ENCODE measurements around the gene FHOD3.

Gene FHOD3

GRCh38 chr18:36777566-36777965 is 480.1 kb downstream of the FHOD3 start:
- Histone ChIP-seq H3K4me3 (ENCODE audit: low read depth in 1 of 2, low read length in 2 of 2) (no peak overlapping the region), H3K27ac (ENCODE audit: low read depth, low read length) (no peak overlapping the region), H3K27me3 (ENCODE audit: control insufficient read depth in 1 of 2, insufficient read depth in 2 of 2, low read length in 2 of 2) (no peaks in the 10 kb centered on the region), H3K36me3 (ENCODE audit: insufficient read depth, low read length) (peaks cover 12% of the 10 kb centered on the region), H3K4me1 (ENCODE audit: insufficient read depth, low read length) (no peaks in the 10 kb centered on the region), H3K9me3 (ENCODE audit: low read length) (no peaks in the 10 kb centered on the region), H3K9ac (ENCODE audit: low read length) (no peak overlapping the region)

GRCh38 chr18:36780748-36781147 is 483.2 kb downstream of the FHOD3 start:
- Histone ChIP-seq H3K4me1 (ENCODE audit: insufficient read depth, low read length) (no peaks in the 10 kb centered on the region), H3K9ac (ENCODE audit: low read length) (no peak overlapping the region), H3K27me3 (ENCODE audit: control insufficient read depth in 1 of 2, insufficient read depth in 2 of 2, low read length in 2 of 2) (no peaks in the 10 kb centered on the region), H3K4me3 (ENCODE audit: low read depth in 1 of 2, low read length in 2 of 2) (no peak overlapping the region), H3K36me3 (ENCODE audit: insufficient read depth, low read length) (peaks cover 6% of the 10 kb centered on the region), H3K27ac (ENCODE audit: low read depth, low read length) (no peak overlapping the region), H3K9me3 (ENCODE audit: low read length) (no peaks in the 10 kb centered on the region)

GRCh38 chr18:36782710-36783109 is 485.2 kb downstream of the FHOD3 start:
- no peaks in the 10 kb centered on the region for H3K4me1 ChIP-seq (ENCODE audit: insufficient read depth, low read length)
- no peaks in the 10 kb centered on the region for H3K27me3 ChIP-seq (ENCODE audit: control insufficient read depth in 1 of 2, insufficient read depth in 2 of 2, low read length in 2 of 2)
- H3K36me3 ChIP-seq (ENCODE audit: insufficient read depth, low read length) = peaks cover 6% of the 10 kb centered on the region
- no peaks in the 10 kb centered on the region for H3K9me3 ChIP-seq (ENCODE audit: low read length)
- no peak overlapping the region for H3K27ac ChIP-seq (ENCODE audit: low read depth, low read length)
- H3K4me3 ChIP-seq (ENCODE audit: low read depth in 1 of 2, low read length in 2 of 2) = no peak overlapping the region
- H3K9ac ChIP-seq (ENCODE audit: low read length) = no peak overlapping the region

- Histone ChIP-seq H3K27ac (ENCODE audit: low read depth, low read length) (no peak overlapping the region), H3K9ac (ENCODE audit: low read length) (no peak overlapping the region), H3K4me3 (ENCODE audit: low read depth in 1 of 2, low read length in 2 of 2) (no peak overlapping the region), H3K4me1 (ENCODE audit: insufficient read depth, low read length) (no peaks in the 10 kb centered on the region), H3K9me3 (ENCODE audit: low read length) (no peaks in the 10 kb centered on the region), H3K36me3 (ENCODE audit: insufficient read depth, low read length) (peaks cover 6% of the 10 kb centered on the region), H3K27me3 (ENCODE audit: control insufficient read depth in 1 of 2, insufficient read depth in 2 of 2, low read length in 2 of 2) (no peaks in the 10 kb centered on the region)
These were observed 486.3 kb downstream of the FHOD3 start for GRCh38 chr18:36783792-36784191.

- Histone ChIP-seq H3K4me1 (ENCODE audit: insufficient read depth, low read length) (no peaks in the 10 kb centered on the region), H3K27me3 (ENCODE audit: control insufficient read depth in 1 of 2, insufficient read depth in 2 of 2, low read length in 2 of 2) (no peaks in the 10 kb centered on the region), H3K4me3 (ENCODE audit: low read depth in 1 of 2, low read length in 2 of 2) (no peak overlapping the region), H3K9me3 (ENCODE audit: low read length) (no peaks in the 10 kb centered on the region), H3K36me3 (ENCODE audit: insufficient read depth, low read length) (no peaks in the 10 kb centered on the region), H3K27ac (ENCODE audit: low read depth, low read length) (no peak overlapping the region), H3K9ac (ENCODE audit: low read length) (no peak overlapping the region)
These were observed 489.2 kb downstream of the FHOD3 start for GRCh38 chr18:36786686-36787085.

GRCh38 chr18:36792634-36793283 is 495.2 kb downstream of the FHOD3 start:
- peaks cover 21% of the 10 kb centered on the region for H3K36me3 ChIP-seq (ENCODE audit: insufficient read depth, low read length)
- no peak overlapping the region for H3K4me3 ChIP-seq (ENCODE audit: low read depth in 1 of 2, low read length in 2 of 2)
- no peak overlapping the region for H3K9ac ChIP-seq (ENCODE audit: low read length)
- H3K27ac ChIP-seq (ENCODE audit: low read depth, low read length) = no peak overlapping the region
- H3K27me3 ChIP-seq (ENCODE audit: control insufficient read depth in 1 of 2, insufficient read depth in 2 of 2, low read length in 2 of 2) = no peaks in the 10 kb centered on the region
- no peaks in the 10 kb centered on the region for H3K4me1 ChIP-seq (ENCODE audit: insufficient read depth, low read length)
- H3K9me3 ChIP-seq (ENCODE audit: low read length) = no peaks in the 10 kb centered on the region

- no peaks in the 10 kb centered on the region for H3K9me3 ChIP-seq (ENCODE audit: low read length)
- H3K36me3 ChIP-seq (ENCODE audit: insufficient read depth, low read length) = peaks cover 53% of the 10 kb centered on the region
- no peaks in the 10 kb centered on the region for H3K27me3 ChIP-seq (ENCODE audit: control insufficient read depth in 1 of 2, insufficient read depth in 2 of 2, low read length in 2 of 2)
- no peak overlapping the region for H3K27ac ChIP-seq (ENCODE audit: low read depth, low read length)
- H3K4me1 ChIP-seq (ENCODE audit: insufficient read depth, low read length) = no peaks in the 10 kb centered on the region
- no peak overlapping the region for H3K4me3 ChIP-seq (ENCODE audit: low read depth in 1 of 2, low read length in 2 of 2)
- no peak overlapping the region for H3K9ac ChIP-seq (ENCODE audit: low read length)
These were observed 501.4 kb downstream of the FHOD3 start for GRCh38 chr18:36798738-36799473.

- Histone ChIP-seq H3K9me3 (ENCODE audit: low read length) (no peaks in the 10 kb centered on the region), H3K4me1 (ENCODE audit: insufficient read depth, low read length) (peaks cover 4% of the 10 kb centered on the region), H3K27ac (ENCODE audit: low read depth, low read length) (no peak overlapping the region), H3K27me3 (ENCODE audit: control insufficient read depth in 1 of 2, insufficient read depth in 2 of 2, low read length in 2 of 2) (no peaks in the 10 kb centered on the region), H3K4me3 (ENCODE audit: low read depth in 1 of 2, low read length in 2 of 2) (no peak overlapping the region), H3K36me3 (ENCODE audit: insufficient read depth, low read length) (peaks cover 37% of the 10 kb centered on the region), H3K9ac (ENCODE audit: low read length) (no peak overlapping the region)
These were observed 507.6 kb downstream of the FHOD3 start for GRCh38 chr18:36805105-36805504.

- H3K4me3 ChIP-seq (ENCODE audit: low read depth in 1 of 2, low read length in 2 of 2) = no peak overlapping the region
- peaks cover 25% of the 10 kb centered on the region for H3K36me3 ChIP-seq (ENCODE audit: insufficient read depth, low read length)
- no peak overlapping the region for H3K27ac ChIP-seq (ENCODE audit: low read depth, low read length)
- H3K9ac ChIP-seq (ENCODE audit: low read length) = no peak overlapping the region
- H3K4me1 ChIP-seq (ENCODE audit: insufficient read depth, low read length) = peaks cover 4% of the 10 kb centered on the region
- no peaks in the 10 kb centered on the region for H3K27me3 ChIP-seq (ENCODE audit: control insufficient read depth in 1 of 2, insufficient read depth in 2 of 2, low read length in 2 of 2)
- H3K9me3 ChIP-seq (ENCODE audit: low read length) = no peaks in the 10 kb centered on the region
These were observed 511.2 kb downstream of the FHOD3 start for GRCh38 chr18:36808681-36809080.

GRCh38 chr18:36809590-36810381 is 512.3 kb downstream of the FHOD3 start:
- no peak overlapping the region for H3K27ac ChIP-seq (ENCODE audit: low read depth, low read length)
- no peaks in the 10 kb centered on the region for H3K27me3 ChIP-seq (ENCODE audit: control insufficient read depth in 1 of 2, insufficient read depth in 2 of 2, low read length in 2 of 2)
- peaks cover 19% of the 10 kb centered on the region for H3K36me3 ChIP-seq (ENCODE audit: insufficient read depth, low read length)
- no peak overlapping the region for H3K9ac ChIP-seq (ENCODE audit: low read length)
- no peaks in the 10 kb centered on the region for H3K9me3 ChIP-seq (ENCODE audit: low read length)
- peaks cover 4% of the 10 kb centered on the region for H3K4me1 ChIP-seq (ENCODE audit: insufficient read depth, low read length)
- H3K4me3 ChIP-seq (ENCODE audit: low read depth in 1 of 2, low read length in 2 of 2) = no peak overlapping the region

GRCh38 chr18:36811430-36811829 is 513.9 kb downstream of the FHOD3 start:
- Histone ChIP-seq H3K9ac (ENCODE audit: low read length) (no peak overlapping the region), H3K27ac (ENCODE audit: low read depth, low read length) (no peak overlapping the region)

More at GRCh38 chr18:36811430-36811829, 513.9 kb downstream of the FHOD3 start:
- Histone ChIP-seq H3K36me3 (ENCODE audit: insufficient read depth, low read length) (peaks cover 12% of the 10 kb centered on the region), H3K4me1 (ENCODE audit: insufficient read depth, low read length) (peaks cover 4% of the 10 kb centered on the region), H3K4me3 (ENCODE audit: low read depth in 1 of 2, low read length in 2 of 2) (no peak overlapping the region), H3K27me3 (ENCODE audit: control insufficient read depth in 1 of 2, insufficient read depth in 2 of 2, low read length in 2 of 2) (no peaks in the 10 kb centered on the region), H3K9me3 (ENCODE audit: low read length) (no peaks in the 10 kb centered on the region)

All from muscle layer of colon (tissue), 2 donors.